ENCODE results near the gene CDADC1.
A peak's percentile ranks its signal among the peaks of the same experiment; 100 is the strongest.

Gene CDADC1

DNA sequence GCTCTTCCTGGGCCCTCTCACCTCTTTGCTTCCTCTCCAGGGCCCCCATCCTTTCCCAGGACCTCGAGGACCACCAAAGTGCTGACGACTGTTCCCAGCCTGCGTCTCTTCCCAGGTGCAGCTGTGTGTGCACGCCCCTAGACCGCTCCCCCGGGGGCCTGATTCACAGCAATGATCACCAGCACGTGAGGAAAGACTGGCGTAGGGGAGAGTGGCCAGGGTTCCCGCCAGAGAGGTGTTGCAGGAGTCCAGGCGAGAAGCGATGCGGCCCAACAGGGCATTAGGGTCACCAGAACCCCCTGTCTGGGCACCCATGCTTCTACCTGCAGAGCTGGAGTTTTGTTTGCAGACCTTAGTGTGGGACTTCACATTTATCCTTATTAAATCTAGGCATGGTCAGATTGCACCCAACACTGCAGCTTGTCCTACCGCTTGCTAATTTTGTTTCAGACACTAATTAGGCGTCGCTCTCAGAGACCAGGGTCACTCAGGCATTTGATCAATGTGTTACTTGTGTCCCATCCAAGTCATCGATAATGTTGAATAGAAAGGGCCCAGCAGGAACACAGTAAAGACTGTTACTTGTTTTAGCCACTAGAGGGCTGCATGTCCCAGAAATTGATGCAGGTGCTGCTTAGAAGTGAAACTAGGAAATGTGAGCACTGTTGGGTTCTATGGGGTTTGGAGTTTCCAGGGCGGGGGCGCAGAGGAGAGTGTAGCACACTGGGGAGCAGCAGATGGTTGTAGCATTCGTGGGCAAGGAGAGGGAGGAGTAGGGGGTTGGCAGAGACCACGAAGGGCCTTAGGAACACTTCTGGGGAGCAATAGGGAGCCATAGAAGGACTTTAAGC is 53.2 kb downstream of the CDADC1 start:
- TF ChIP-seq, protein P1, sequence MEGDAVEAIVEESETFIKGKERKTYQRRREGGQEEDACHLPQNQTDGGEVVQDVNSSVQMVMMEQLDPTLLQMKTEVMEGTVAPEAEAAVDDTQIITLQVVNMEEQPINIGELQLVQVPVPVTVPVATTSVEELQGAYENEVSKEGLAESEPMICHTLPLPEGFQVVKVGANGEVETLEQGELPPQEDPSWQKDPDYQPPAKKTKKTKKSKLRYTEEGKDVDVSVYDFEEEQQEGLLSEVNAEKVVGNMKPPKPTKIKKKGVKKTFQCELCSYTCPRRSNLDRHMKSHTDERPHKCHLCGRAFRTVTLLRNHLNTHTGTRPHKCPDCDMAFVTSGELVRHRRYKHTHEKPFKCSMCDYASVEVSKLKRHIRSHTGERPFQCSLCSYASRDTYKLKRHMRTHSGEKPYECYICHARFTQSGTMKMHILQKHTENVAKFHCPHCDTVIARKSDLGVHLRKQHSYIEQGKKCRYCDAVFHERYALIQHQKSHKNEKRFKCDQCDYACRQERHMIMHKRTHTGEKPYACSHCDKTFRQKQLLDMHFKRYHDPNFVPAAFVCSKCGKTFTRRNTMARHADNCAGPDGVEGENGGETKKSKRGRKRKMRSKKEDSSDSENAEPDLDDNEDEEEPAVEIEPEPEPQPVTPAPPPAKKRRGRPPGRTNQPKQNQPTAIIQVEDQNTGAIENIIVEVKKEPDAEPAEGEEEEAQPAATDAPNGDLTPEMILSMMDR (IDR thresholded peaks at IDR 0.05; ENCODE audit: insufficient read depth, low read length, poor library complexity, severe bottlenecking), result peak; percentile 81
- no peaks in the 10 kb centered on the region for H3K27me3 ChIP-seq (replicated peaks; ENCODE audit: control insufficient read depth, insufficient read depth, low read length)
- peak overlapping the region; percentile 36; the same call in 1 of the 2 replicates for H3K4me3 ChIP-seq (replicated peaks; ENCODE audit: low read depth, low read length)
- H3K36me3 ChIP-seq (ENCODE audit: control insufficient read depth, insufficient read depth, low read length), result no peaks in the 10 kb centered on the region
- peak; percentile 40 for DNase-seq (ENCODE audit: extremely low read depth, insufficient read length)

DNA sequence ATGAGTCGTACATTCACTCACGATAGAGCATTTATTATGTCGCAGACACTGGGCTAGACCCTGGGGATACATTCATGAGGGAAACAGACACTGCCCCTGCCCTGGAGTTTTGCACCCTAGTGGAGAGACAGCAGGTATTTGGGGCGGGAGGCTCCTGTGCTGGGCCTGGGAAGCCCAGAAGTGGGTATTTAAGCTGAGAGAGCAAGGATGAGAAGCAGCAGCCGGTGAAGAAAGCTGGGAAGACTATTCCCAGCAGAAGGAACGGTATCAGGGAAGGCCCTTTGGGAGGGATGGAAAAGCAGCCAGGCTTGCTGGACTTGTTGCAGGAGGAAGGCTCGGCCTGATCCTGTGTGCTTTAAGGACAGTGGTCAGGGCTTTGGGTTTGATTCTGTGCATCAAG is 54.5 kb downstream of the CDADC1 start:
- Histone ChIP-seq H3K36me3 (ENCODE audit: control insufficient read depth, insufficient read depth, low read length) (no peaks in the 10 kb centered on the region), H3K4me3 (replicated peaks; ENCODE audit: low read depth, low read length) (no peak overlapping the region), H3K27me3 (replicated peaks; ENCODE audit: control insufficient read depth, insufficient read depth, low read length) (no peaks in the 10 kb centered on the region)
- TF ChIP-seq, protein P1 (IDR thresholded peaks at IDR 0.05; ENCODE audit: insufficient read depth, low read length, poor library complexity, severe bottlenecking), result no peak
- no peak for DNase-seq (ENCODE audit: extremely low read depth, insufficient read length)

DNA sequence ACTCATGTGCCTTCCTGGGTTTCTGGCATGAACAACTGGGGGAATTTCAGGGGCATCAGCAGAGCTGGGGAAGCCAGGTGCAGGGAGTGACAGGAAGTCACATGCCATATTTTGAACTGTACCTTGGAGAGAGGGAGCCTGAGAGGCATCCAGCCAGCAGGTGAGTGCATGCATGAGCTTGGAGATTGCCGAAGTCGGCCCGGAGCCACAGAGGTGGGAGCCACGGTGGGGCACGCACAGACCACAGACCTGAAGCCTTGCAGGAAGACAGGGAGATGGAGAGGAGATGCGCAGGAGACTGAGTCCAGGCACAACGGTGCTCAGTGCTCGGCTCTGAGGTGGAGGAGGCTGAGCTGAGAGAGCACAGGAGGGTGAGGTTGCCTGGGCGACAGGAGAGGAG is 55.1 kb downstream of the CDADC1 start:
- H3K27me3 ChIP-seq (replicated peaks; ENCODE audit: control insufficient read depth, insufficient read depth, low read length), result no peaks in the 10 kb centered on the region
- H3K36me3 ChIP-seq (ENCODE audit: control insufficient read depth, insufficient read depth, low read length), result no peaks in the 10 kb centered on the region
- H3K4me3 ChIP-seq (replicated peaks; ENCODE audit: low read depth, low read length), result no peak overlapping the region
- TF ChIP-seq, protein P1 (IDR thresholded peaks at IDR 0.05; ENCODE audit: insufficient read depth, low read length, poor library complexity, severe bottlenecking), result no peak
- no peak for DNase-seq (ENCODE audit: extremely low read depth, insufficient read length)

DNA sequence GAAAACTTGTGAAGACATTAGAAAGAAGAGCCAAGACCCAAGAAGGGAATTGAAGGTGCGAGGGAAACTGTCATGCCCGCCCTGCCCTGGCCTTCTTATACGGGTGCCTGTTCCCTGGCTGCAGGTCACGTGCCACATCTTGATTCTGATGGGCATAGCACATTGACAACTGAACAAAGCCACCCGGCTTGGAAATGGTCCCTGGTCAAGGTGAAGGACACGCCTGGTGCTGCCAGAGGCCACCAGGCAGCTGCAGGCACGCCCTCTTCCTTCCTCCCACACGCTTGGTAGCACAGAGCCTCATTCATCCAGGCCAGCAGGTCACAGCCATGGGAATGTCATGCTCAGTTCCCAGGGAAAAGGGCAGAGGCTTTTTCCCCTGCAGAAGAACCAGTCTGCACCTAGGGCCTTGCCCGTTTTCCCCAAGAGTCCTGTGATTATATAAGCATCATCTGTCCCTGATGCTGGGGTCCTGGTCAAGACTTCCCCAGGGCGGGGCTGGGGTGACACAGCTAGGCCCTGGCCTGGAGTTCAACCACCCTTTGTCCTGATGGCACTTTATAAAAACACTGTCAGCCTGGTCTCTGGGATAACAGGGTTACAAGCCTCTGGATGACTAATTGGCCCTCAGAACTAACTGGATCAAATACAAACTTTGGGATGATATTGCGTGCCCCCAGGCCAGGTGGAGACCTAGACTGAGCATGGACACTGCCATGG is 56.0 kb downstream of the CDADC1 start:
- TF ChIP-seq, protein P1 (IDR thresholded peaks at IDR 0.05; ENCODE audit: insufficient read depth, low read length, poor library complexity, severe bottlenecking), result no peak
- no peaks in the 10 kb centered on the region for H3K36me3 ChIP-seq (ENCODE audit: control insufficient read depth, insufficient read depth, low read length)
- H3K27me3 ChIP-seq (replicated peaks; ENCODE audit: control insufficient read depth, insufficient read depth, low read length), result no peaks in the 10 kb centered on the region
- no peak for DNase-seq (ENCODE audit: extremely low read depth, insufficient read length)
- H3K4me3 ChIP-seq (replicated peaks; ENCODE audit: low read depth, low read length), result no peak overlapping the region

DNA sequence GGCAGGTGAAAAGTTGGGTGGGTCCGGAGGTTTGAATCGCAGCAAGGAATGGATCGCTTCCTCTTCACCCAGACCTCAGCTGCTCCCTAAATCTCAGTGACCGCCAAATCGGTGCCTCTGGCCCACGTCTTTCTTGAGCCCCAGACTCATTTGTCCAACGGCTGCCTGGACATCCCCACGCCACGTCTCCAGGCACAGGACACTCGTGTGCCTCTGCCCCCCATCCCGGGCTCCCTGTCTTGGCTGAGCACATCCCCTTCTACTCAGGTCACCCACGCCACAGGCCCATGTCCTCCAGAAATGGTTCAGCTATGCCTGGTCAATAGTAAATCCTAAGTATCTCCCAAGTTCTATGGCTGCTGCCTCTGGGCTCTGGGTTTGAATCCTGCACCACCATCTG is 56.6 kb downstream of the CDADC1 start:
- TF ChIP-seq, protein P1 (IDR thresholded peaks at IDR 0.05; ENCODE audit: insufficient read depth, low read length, poor library complexity, severe bottlenecking), result no peak
- Histone ChIP-seq H3K4me3 (replicated peaks; ENCODE audit: low read depth, low read length) (no peak overlapping the region), H3K27me3 (replicated peaks; ENCODE audit: control insufficient read depth, insufficient read depth, low read length) (no peaks in the 10 kb centered on the region), H3K36me3 (ENCODE audit: control insufficient read depth, insufficient read depth, low read length) (no peaks in the 10 kb centered on the region)
- DNase-seq (ENCODE audit: extremely low read depth, insufficient read length), result no peak

Data from GM06990 (cell line).